GM12892 (cell line): ENCODE measurements around the gene IKBKG.
"Not testable (repeated sequence)": the region's sequence is repeated elsewhere in the genome, so short reads cannot be mapped to it uniquely, and the experiment has no call there.

ENCODE experiments used
- POLR2A ChIP-seq: IDR thresholded peaks from 2 replicates; pipeline ENCODE4 v1.6.1; 2011; ENCODE audit warnings: low read depth, low read length, control low read depth
- POLR2AphosphoS5 ChIP-seq: IDR thresholded peaks from 2 replicates; pipeline ENCODE4 v1.6.1; 2011; ENCODE audit warnings: low read depth, low read length, control low read depth

GRCh38 chrX:154552112-154552806 is 4.8 kb downstream of the IKBKG start:
- TF ChIP-seq POLR2AphosphoS5, POLR2A: not testable (repeated sequence)
